Activated CD8-positive, alpha-beta memory T cell treated with anti-CD3 and anti-CD28 coated beads, Interleukin-2, amount 50 U/mL, for 1 hour (primary cell): Measurements from ENCODE around the gene MPPE1.
A peak's percentile ranks its signal among the peaks of the same experiment; 100 is the strongest.
"Not testable (repeated sequence)": the region's sequence is repeated elsewhere in the genome, so short reads cannot be mapped to it uniquely, and the experiment has no call there.

Experiments used
- DNase-seq: peaks from one replicate; pipeline ENCODE4 v3.0.0-alpha.2; 2020; ENCODE audit errors: extremely low read depth

The MPPE1 gene, protein sequence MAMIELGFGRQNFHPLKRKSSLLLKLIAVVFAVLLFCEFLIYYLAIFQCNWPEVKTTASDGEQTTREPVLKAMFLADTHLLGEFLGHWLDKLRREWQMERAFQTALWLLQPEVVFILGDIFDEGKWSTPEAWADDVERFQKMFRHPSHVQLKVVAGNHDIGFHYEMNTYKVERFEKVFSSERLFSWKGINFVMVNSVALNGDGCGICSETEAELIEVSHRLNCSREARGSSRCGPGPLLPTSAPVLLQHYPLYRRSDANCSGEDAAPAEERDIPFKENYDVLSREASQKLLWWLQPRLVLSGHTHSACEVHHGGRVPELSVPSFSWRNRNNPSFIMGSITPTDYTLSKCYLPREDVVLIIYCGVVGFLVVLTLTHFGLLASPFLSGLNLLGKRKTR

DNA sequence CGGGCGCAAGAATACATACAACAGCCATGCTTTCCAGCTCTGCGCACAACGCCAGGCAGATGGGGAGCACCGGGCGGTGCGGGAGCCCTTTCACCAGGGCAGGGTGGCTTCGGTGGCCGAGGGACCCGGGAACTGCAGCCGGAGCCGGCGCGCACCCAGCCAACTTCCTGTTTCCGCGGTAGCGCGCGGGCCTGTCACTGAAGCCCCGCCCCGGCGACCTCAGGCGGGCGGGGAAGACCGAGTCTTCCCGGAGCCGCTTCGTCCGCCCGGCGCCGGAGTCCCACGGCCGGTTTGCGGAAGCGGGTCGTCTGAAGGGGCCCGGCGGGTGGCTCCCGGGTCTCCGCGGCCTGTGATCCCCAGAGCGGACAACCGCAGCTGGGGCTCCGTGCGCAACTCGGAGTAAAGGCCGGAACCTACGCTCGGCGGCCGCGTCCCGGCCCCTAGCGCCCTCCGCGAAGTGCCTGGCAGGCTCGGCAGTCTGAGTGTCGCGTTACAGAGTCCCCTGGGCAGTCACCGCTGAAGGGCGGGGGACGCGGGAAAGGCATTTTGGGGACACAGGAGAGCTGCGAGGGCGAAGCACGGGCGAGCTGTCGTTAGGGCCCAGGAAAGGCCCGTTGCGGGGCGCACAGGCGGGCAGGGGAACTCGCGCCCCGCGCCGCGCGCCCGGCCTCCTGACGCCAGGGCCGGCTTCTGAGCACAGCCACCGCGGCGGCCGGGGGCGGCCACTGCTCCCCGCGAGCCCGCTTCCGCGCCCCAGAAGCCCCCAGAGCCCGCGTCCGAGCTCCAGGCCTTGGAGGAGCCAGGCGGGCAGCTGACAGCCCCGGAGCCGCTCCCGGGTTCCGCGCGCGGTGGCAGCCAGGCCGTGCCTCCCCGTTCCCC, at the start of gene MPPE1:
MPPE1 (minus strand) TSS at position 136 of the 879 bp plus-strand sequence. CDS start 11,053 bp downstream, outside the sequence.
- peak; percentile 43 for DNase-seq

DNA sequence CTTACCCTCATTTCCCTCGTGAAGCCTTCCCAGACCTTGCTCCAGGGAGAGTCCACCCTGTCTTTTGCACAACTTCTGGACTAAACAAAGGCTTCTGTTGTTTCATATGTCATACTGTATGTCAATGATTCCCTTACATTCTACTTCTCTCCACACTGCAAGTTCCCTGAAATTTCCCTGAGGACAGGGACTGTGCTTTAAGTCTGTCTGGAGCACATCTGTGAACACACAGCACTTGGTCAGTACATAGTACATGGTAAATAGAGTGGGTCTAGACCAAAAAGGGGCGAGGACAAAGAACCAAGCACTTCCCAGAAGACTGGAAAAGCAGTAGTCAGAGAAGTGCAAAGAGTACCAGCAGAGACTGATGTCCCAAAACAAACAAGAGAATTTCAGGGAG, 49.5 kb upstream of the MPPE1 start:
- DNase-seq = no peak

DNA sequence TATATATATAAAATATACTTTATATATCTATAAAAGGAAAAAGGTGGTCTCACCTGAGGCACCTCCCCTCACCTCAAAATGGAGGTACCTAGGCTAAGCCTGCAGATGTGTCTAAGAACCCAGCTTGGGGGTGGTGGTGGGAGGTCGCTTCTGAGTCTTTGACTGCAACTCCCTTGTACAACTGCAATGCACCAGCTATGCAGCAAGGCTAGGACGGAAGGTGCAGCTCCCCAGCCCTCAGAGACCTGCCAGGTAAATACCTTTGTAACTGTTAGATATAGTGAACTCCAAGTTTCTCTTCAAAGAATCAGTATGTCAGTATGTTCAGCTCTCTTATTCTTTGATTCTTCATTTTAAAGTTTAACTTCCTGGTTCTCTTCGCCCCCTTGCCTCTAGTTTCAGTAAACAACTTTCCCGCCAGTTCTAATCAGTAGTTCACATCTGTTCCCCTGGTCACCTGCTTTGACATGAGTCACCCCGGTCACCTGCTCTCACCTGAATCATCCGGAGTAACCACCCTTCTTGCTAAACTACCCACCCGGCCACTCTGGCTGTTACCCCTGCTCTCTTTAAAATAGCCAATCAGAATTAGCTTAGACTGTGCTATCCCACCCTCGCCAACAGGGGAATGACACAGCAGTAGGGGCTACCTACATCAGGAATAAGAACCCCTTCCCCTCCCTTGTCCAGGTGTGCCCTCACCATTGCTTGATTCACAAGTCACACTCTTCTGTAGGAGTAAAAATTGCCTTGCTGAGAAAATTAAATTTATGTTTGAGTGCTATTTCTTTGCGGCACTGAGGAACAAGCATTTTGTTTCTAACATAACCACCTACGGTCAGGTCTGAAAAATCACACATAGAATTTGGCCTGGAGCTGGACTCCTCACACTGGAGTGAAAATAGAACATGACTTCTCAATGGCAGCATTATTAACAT, 48.5 kb upstream of the MPPE1 start:
- no peak for DNase-seq

DNA sequence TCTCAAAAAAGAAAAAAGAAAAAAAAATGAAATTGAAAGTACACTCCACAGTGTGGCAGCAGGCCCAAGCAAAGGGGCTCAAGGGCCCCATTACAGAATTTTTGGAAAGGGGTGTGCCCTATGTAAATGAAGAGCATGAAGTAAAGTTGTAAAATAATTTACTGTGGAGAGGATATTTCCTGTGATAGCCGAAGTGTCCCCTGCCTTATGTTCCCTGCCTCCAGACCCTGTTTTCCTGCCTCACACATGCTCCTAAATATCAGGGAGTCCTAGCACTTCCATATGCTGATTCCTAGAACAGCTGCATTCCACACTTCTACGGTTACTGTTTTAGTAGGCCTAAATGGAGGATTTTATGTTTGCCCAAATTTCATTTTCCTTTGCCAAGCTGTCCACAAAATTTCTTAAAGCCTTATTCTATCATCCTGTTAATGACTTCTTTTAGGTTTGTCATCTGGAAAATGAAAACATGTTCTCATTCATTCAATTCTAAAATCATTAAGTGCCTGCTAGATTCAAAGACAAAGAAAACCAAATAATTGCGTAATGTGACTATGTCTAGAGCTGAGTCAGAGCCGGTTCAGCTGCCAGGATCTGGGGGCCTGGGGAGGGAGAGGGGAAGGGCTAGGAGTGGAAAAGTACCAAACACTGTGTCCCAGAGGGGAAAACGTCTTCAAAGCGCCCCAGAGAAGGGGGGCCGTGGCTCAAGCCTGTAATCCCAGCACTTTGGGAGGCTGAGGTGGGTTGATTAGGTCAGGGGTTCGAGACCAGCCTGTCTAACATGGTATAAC, 47.3 kb upstream of the MPPE1 start:
- DNase-seq = no peak

DNA sequence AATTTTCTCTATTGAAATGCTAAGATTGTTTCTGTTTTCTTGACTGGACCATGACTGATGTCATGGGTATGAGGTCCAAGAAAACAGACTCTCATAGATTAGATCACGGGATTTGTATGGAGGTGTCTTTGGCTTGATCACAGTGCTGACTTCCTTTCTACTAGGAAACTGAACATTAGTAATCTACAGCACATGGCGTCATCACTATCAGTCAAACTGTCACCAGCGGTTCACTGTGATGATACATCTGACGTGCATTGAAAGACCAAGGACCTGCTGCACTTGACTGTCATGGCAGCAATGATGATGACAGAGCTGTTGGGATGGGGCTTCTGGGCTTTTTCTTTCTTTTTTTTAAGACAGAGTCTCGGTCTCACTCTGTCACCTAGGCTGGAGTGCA, 45.0 kb upstream of the MPPE1 start:
- no peak for DNase-seq

DNA sequence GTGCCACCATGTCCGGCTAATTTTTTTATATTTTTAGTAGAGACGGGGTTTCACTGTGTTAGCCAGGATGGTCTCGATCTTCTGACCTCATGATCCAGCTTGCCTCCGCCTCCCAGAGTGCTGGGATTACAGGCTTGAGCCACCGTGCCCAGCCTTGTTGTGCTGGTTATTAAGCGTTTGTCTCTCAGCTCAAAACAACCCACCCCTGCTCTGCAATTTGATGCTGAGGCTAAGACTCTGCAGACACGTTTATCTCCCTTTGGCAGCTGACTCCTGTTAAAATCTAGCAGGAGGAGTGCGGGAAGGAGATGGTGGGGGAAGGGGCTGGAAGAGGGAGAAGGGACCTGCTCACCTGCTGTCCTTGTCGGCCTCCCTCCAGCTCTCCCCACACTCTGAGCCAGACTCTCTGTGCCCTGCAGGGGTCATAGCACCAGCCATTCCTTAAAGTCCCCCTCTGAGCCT, 43.3 kb upstream of the MPPE1 start:
- no peak for DNase-seq

DNA sequence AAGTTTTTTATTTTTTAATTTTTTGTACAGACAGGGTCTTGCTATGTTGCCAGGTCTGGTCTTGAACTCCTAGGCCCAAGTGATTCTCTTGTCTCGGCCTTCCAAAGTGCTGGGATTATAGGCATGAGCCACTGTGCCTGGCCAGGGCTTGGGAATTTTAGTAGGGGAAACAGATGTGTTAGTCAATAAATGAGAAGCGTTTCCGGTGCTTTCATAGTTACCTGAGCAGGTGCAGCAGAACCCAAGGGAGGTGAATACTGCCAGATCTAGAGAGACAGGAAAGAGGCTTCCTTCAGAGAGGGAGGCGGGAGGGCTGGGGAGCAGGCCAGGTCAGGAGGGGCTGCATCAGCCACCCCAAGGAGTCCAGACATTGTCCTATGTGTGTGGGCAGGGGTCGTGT, 42.7 kb upstream of the MPPE1 start:
- DNase-seq = no peak

DNA sequence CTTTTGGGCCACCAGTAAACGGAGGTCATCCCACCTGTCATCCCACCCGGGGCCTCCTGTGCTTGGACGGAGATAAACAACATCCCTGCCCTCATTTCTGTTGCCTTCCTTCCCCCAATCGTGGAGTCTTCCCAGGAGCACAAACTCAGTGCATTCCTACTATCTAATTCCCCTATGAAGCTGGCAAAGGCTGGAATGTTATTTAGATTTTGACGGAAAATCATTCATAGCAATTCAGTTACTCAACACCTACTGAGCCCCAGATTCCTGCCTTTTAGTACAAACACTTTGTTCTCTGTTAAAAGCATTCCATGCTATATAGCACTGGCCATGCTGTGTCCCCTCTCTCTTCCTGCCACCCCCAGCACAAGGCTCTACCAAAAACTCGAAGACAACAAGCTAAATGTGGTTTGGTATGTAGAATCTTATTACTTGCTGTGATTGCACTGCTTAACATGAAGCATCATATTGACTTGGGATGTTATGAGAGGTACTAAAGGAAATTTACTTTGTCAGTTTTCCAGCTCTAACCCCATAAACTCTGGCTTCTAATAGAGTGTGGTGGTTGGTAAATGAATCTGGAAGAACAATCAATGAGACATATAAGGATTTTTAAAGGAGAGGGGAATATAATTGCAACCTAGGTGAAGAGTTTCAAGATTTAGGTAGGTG, 40.9 kb upstream of the MPPE1 start:
- DNase-seq = no peak

DNA sequence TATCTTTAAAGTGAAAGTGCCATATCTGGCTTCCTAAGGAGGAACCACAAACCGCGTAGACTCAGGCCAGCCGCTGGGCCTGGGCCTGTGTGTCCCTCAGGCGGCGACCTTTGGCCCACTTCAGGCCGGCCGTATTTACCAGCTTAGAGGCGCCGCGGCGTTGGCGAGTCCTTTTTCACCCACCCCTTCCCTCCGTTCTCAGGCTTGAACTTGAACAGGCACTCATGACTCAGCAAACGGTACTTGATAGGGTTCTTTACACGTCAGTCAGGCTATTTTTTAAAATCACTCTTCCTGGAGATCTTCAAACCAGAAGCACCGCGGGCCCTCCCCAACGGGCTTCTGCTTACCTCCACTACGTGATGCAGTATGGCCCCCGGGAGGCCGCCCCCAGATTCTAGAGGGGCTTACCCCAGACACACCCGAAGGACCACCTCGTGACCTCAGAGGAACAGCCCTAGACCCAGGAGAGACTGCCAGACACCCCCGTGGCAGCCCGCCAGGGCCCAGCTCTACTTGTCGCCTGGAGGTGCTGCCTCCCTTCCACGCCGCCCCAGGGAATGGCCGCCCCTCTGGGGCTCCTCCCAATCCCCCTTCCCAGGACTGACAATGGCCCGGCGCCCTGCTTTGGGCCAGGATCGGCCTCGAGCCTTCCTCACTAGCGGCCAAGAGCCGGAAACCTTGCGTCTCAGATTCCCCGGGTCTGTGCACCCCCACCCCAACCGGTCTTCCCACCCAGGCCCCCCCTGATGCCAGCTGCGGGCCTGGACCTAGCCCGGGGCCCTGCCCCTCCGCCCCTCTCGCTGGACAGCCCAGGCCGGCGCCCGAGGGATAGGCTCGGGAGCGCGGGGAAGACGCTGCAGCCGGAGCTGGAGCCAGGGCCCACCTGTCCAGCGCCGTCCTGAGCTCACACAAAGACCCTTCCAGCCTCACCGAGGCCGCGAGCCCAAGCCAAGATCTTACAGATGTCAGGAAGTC, 39.4 kb upstream of the MPPE1 start:
- peak; percentile 2 for DNase-seq

DNA sequence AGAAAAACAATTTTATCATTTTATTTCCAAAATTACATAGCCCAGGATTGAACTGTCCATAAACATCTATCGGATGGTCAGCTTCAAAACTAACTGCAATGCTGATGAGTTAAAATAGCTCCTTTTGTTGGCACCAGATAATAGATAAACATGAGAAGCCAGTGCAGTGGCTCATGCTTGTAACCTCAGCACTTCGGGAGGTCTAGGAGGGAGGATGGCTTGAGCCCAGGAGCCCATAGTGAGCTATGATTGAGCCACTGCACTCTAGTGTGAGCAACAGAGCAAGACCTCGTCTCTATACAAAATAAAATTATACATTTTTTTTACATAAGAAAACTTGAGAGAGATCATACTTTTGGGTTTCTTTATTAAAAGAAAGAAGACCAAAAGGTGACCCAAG, 38.6 kb upstream of the MPPE1 start:
- DNase-seq = no peak

DNA sequence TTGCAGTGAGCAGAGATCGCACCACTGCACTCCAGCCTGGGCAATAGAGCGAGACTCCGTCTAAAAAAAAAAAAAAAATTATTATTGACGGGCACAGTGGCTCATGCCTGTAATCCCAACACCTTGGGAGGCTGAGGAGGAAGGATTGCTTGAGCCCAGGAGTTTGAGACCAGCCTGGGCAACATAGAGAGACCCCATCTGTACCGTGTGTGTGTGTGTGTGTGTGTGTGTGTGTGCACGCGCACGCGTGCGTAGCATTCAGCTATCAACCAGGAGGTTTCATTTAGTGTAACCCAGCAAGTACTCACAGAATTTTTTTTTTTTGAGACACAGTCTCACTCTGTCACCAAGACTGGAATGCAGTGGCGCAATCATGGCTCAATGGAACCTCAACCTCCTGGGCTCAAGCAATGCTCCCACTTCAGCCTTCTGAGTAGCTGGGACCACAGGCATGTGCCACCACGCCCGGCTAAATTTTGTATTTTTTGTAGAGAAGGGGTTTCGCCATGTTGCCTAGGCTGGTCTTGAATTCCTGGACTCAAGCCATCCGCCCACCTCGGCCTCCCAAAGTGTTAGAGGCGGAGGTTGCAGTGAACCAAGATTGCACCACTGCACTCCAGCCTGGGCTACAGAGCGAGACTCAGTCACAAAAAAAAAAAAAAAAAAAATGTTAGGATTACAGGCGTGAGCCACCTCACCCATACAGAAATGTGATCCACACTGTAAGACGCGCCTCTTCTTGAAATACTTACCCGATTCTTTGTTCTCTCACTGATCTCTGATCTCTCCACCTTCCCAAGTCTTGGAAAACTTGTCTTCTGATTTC, 37.9 kb upstream of the MPPE1 start:
- not testable (repeated sequence) for DNase-seq

DNA sequence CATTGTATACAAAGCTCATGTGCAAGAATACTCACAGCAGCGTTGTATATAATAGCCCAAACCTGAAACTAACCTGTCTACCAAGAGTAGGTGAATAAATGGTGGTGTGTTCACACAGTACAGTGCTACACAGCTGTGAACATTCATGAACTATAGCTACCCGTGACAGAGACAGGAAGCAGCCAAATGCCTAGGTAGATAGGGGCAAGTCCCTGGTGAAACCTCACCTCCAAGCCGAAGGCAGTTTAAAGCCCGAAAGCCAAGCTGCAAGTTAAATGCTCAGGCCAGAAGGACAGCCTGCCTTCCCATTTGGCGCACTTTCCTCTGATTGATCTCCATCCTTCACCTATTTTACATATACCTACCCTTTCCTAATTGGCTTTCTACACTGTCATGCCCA, 36.7 kb upstream of the MPPE1 start:
- no peak for DNase-seq

DNA sequence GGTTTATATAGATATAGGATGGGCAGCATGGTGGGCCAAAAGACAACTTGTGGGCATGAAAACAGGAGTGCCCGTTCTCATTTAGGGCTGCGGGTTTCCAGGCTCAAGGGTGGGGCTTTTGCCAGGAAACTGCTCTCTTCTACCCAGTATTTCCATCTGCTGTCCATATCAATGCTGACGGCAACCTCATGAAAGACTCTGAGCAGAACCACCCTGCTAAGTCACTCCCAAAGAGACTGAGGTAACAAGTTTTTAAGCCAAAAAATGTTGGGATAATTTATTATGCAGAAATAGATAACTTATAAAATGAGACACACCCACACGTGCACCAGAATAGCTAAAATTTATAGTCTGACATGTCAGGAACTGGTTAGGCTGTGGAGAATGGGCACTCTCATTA, 36.1 kb upstream of the MPPE1 start:
- DNase-seq = no peak

DNA sequence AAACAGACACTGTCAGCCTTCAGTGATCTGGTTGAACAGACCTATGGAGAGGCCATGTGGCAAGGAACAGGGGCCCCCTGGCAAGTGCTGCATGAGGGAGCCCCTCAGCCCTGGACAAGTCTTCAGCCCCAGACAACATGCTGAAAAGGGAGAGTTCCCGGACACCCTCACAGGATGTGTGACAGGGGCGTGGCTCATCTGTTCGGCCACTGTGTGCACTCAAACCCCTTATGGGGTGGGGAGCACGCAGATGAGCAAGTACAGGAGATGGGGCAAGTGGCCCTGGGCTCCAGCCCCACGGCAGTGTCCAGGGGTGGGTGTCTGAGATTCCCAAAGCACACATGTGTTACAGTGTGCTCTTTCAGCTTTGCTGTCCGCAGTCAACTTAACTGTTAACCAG, 35.4 kb upstream of the MPPE1 start:
- DNase-seq = no peak

DNA sequence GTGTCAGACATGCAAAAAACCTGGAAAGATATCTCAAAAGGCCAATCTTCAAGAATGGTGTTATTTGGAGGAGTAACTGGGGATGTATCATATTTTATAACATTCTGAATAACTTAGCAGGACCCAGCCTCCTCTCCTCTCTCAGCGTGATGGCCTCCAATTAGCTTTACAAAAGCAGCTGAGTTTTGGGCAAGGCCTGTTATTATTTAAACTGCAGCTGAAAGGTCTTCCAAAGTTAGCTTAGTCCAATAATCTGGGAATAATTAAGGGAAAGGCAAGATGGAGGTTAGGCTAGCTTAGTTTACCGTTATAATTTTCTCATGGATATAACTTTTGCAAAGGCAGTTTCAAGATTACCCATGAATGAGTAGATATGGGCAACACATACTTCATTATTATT, 32.8 kb upstream of the MPPE1 start:
- DNase-seq = no peak

DNA sequence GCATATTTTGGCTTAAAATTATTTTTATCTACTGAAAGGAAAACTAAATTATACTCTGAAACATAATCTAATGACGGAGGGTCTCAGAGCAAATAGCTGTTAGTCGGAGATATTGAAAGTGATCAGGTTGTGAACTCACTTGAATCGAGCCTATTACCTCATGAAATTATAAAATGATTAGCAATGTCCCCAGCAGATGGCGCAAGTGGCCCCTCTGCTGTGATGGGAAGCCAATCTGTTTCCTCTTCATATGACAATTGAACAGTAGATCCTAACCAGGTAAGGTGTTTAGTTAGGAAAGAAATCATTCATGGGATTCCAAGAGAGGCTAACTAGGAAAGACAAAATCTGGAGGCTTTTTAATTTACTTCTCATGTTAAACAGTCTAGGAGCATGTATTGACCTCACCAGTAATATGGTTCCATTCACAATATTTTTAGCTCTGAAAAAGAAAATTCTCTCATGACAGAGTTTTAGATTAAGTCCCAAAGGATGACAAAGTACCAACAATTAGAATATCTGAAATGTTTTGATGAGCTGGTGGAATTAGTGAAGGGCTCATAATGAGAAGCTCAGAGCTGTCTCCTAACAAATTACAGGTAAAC, 29.9 kb upstream of the MPPE1 start:
- peak; percentile 43 for DNase-seq

DNA sequence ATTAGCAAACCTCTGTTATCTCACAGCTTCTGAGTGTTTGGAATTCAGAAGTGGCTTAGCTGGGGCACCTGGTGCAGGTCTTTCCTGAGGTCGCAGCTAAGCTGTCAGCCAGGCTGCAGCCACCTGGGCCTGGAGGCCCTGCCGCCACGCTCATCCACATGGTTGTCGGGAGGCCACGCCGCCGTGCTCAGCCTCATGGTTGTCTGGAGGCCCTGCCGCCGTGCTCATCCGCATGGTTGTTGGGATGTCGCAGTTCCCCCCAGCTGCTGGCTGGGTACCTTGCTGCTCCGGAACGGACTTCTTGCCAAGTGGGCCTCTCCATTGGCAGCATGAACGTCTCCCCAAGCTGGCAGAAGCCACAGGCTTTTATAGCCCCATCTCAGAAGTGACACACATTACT, 24.3 kb upstream of the MPPE1 start:
- no peak for DNase-seq

DNA sequence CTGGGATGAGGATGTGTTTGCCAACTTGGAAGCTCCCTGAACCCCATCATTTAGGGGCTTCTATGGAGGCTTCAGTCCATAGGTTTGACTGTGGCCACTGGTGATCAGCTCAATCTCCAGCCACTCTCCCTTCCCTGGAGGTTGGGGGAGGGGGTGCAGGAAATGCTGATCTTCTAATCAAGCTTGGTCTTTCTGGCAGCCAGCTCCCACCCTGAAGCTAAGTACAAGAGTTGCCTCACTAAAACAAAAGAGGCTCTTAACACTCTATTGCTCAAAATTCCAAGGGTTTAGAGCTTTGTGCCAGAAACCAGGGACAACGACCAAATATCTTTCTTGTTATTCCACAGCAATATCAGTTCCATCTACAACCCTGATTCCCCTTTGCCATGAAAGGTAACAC, 19.4 kb upstream of the MPPE1 start:
- no peak for DNase-seq
